ENCODE results near the gene NTSR1. TPM values are rescaled to one million over a fixed set of nuclear protein-coding genes. Genes with fewer than 3 reads are reported as not detected.

Gene NTSR1
- total RNA-seq, 1 experiment from 2014 or later = 44.1 TPM

DNA sequence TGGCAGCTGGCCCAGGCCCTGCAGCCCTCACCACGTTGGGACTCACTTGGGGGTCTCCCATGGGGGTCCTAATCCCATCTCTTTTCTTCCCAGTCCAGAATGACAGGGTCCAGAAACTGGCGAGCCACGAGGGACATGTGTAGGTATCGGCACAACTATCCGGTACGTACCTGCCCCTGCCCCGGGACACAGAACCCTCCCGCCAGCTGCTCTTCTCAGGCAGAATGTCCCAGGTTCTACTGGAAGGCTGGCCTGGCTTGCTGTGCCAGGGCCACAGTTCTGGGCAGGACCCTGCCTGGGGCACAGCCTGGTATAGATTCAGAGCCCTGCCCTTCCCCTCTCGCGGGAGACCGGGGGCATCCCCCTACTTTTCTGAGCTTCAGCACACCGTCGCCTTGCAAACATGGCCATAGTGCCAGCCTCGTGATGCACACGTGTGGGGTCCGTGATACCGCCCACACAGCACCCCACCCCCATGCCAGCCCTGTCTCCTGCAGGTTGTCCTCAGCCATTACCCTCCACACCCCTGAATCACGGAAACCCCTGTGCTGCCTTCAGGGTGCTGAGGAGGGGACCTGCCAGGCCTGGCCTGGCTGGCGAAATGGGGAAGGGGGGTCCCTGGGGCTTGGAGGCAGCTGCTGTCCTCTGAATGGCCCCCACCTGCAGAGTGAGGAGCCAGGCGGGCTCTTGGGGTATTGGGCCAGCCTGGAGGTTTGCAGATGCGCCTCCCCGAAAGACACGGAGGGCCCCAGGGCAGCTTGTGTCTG lies 99.0 kb downstream of the NTSR1 start:
- BruUV-seq (replicated peaks) = no TSS peak

DNA sequence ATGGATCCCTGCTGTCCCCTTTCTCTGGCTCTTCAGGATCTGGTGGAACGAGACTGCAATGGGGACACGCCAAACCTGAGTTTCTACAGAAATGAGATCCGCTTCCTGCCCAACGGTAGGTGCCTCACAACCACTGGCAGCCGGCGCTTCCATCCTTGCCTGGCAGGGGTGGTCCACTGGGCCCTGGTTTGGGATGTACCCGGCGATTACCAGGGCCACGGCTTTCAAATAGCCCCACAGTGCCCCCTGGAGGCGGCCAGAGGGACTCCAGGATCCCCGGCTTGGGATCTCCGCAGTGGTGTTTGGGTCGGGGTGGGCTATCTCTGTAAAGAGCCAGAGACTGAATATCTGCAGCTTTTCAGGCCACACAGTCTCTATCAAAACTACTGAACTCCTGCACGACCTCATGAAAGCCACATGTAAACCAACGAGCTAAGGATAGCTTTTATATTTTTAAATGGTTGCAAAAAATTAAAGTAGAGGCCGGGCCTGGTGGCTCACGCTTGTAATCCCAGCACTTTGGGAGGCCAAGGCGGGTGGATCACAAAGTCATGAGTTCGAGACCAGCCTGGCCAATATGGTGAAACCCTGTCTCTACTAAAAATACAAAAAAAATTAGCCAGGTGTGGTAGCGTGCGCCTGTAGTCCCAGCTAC lies 99.7 kb downstream of the NTSR1 start:
- ChIA-PET POLR2A (interaction anchor here (0.6 kb wide), 1 partner anchor 101 kb away, joined by 4 read pairs; no protein-coding TSS in a partner anchor), CTCF (interaction anchor here (0.6 to 1.7 kb wide), 7 partner anchors 14 to 398 kb away, joined by 3 to 6 read pairs (median 5); no protein-coding TSS in a partner anchor)
- TF ChIP-seq POLR2AphosphoS5 (IDR thresholded peaks at IDR 0.05; ENCODE audit: low read depth, low read length) (no peak), SIN3A (IDR thresholded peaks at IDR 0.05; ENCODE audit: borderline replicate concordance, insufficient read depth, low read depth, low read length) (no peak), CTCF (IDR thresholded peaks at IDR 0.05) (peak; percentile 97), TCF7L2 (IDR thresholded peaks at IDR 0.05; ENCODE audit: low read depth, low read length) (no peak)
- TF ChIP-seq, protein P1, sequence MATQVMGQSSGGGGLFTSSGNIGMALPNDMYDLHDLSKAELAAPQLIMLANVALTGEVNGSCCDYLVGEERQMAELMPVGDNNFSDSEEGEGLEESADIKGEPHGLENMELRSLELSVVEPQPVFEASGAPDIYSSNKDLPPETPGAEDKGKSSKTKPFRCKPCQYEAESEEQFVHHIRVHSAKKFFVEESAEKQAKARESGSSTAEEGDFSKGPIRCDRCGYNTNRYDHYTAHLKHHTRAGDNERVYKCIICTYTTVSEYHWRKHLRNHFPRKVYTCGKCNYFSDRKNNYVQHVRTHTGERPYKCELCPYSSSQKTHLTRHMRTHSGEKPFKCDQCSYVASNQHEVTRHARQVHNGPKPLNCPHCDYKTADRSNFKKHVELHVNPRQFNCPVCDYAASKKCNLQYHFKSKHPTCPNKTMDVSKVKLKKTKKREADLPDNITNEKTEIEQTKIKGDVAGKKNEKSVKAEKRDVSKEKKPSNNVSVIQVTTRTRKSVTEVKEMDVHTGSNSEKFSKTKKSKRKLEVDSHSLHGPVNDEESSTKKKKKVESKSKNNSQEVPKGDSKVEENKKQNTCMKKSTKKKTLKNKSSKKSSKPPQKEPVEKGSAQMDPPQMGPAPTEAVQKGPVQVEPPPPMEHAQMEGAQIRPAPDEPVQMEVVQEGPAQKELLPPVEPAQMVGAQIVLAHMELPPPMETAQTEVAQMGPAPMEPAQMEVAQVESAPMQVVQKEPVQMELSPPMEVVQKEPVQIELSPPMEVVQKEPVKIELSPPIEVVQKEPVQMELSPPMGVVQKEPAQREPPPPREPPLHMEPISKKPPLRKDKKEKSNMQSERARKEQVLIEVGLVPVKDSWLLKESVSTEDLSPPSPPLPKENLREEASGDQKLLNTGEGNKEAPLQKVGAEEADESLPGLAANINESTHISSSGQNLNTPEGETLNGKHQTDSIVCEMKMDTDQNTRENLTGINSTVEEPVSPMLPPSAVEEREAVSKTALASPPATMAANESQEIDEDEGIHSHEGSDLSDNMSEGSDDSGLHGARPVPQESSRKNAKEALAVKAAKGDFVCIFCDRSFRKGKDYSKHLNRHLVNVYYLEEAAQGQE (IDR thresholded peaks at IDR 0.05; ENCODE audit: insufficient read depth in 1 of 2, low read depth in 2 of 2, low read length in 1 of 2) = no peak
- Histone ChIP-seq H3K36me3 (ENCODE audit: control insufficient read depth, insufficient read depth, low read length) (peaks cover 7% of the 10 kb centered on the region), H3K27ac (ENCODE audit: low read length) (no peak overlapping the region; the same call in 1 of the 2 replicates), H3K4me3 (ENCODE audit: low read depth in 2 of 2, low read length in 2 of 2) (no peak overlapping the region), H3K27me3 (ENCODE audit: control insufficient read depth, insufficient read depth, low read length) (no peaks in the 10 kb centered on the region), H3K4me1 (ENCODE audit: control insufficient read depth, insufficient read depth, low read length) (peaks cover 33% of the 10 kb centered on the region), H3K9me3 (ENCODE audit: control insufficient read depth, insufficient read depth, low read depth, low read length) (no peaks in the 10 kb centered on the region)
- intact Hi-C loops (cut with micrococcal nuclease; ENCODE audit: unreplicated experiment) (no loop called here), in situ Hi-C loops (cut with HindIII; ENCODE audit: low pct_unique_long_range_greater_than_20kb, low sequenced_read_pairs) (no loop called here)
- BruUV-seq (replicated peaks) = no TSS peak
- DNase-seq (ENCODE audit: low read depth, low spot score) = no peak
- peak; percentile 62 for ATAC-seq

More for the DNA sequence above, 99.0 kb downstream of the NTSR1 start:
- H3K27me3 ChIP-seq (ENCODE audit: control insufficient read depth, insufficient read depth, low read length) = no peaks in the 10 kb centered on the region
- H3K4me3 ChIP-seq (ENCODE audit: low read depth in 2 of 2, low read length in 2 of 2) = no peak overlapping the region
- intact Hi-C loops (cut with micrococcal nuclease; ENCODE audit: unreplicated experiment) (no loop called here), in situ Hi-C loops (cut with HindIII; ENCODE audit: low pct_unique_long_range_greater_than_20kb, low sequenced_read_pairs) (no loop called here)
- DNase-seq (ENCODE audit: low read depth, low spot score) (no peak), ATAC-seq (no peak)
- peaks cover 33% of the 10 kb centered on the region for H3K4me1 ChIP-seq (ENCODE audit: control insufficient read depth, insufficient read depth, low read length)
- no peaks in the 10 kb centered on the region for H3K9me3 ChIP-seq (ENCODE audit: control insufficient read depth, insufficient read depth, low read depth, low read length)
- CTCF ChIA-PET = interaction anchor here (0.5 to 1.7 kb wide), 7 partner anchors 13 to 397 kb away, joined by 3 to 6 read pairs (median 4); no protein-coding TSS in a partner anchor
- no peak for TF ChIP-seq TCF7L2 (IDR thresholded peaks at IDR 0.05; ENCODE audit: low read depth, low read length)
- TF ChIP-seq CTCF (IDR thresholded peaks at IDR 0.05) = no peak
- TF ChIP-seq, protein P1 (IDR thresholded peaks at IDR 0.05; ENCODE audit: insufficient read depth in 1 of 2, low read depth in 2 of 2, low read length in 1 of 2) = no peak
- no peak for TF ChIP-seq POLR2AphosphoS5 (IDR thresholded peaks at IDR 0.05; ENCODE audit: low read depth, low read length)
- TF ChIP-seq SIN3A (IDR thresholded peaks at IDR 0.05; ENCODE audit: borderline replicate concordance, insufficient read depth, low read depth, low read length) = no peak
- H3K27ac ChIP-seq (ENCODE audit: low read length) = peak overlapping the region; percentile 93
- H3K36me3 ChIP-seq (ENCODE audit: control insufficient read depth, insufficient read depth, low read length) = peaks cover 7% of the 10 kb centered on the region
- POLR2A ChIA-PET = no interaction called here

Measured in Panc1 (cell line).